Measurements from ENCODE around the gene RPL9. TPM values are rescaled to one million over a fixed set of nuclear protein-coding genes. Genes with fewer than 3 reads are reported as not detected.
"Not testable (repeated sequence)": the region's sequence is repeated elsewhere in the genome, so short reads cannot be mapped to it uniquely, and the experiment has no call there.

RPL9 gene
- 1,479 TPM for polyA plus RNA-seq (2013, experiment 1 of 4)
- polyA plus RNA-seq (2013, experiment 2 of 4), result 1,417 TPM
- polyA plus RNA-seq (2013, experiment 3 of 4), result 1,919 TPM
- polyA plus RNA-seq (2013, experiment 4 of 4), result 2,184 TPM

- WGBS, 2 experiments, result 0 to 1% methylated on average over 55 of the region's 55 CpGs
- H3K4me3 ChIP-seq (ENCODE audit: insufficient read depth, low read depth, low read length), result peak within 1 kb of the TSS; percentile 89
- peaks cover 37% of the 10 kb centered on the region for H3K36me3 ChIP-seq (ENCODE audit: control insufficient read depth, insufficient read depth, low read length)
- peaks cover 7% of the 10 kb centered on the region for H3K4me1 ChIP-seq (ENCODE audit: control insufficient read depth, insufficient read depth, low read length)
- H3K27ac ChIP-seq (ENCODE audit: insufficient read depth, low read depth, low read length, poor library complexity, severe bottlenecking), result peak within 1 kb of the TSS; percentile 93
- H3K27me3 ChIP-seq (ENCODE audit: control insufficient read depth, insufficient read depth, low read length, poor library complexity, severe bottlenecking), result no peaks in the 10 kb centered on the region
- no peaks in the 10 kb centered on the region for H3K9me3 ChIP-seq (ENCODE audit: control insufficient read depth, low read length)
Measured at GRCh38 chr4:39458505-39459300, at the start of gene RPL9, which contains the start of gene LIAS. RPL9 (minus strand) TSS chr4:39458922; CDS start chr4:39458439, 483 bp downstream. LIAS (plus strand) TSS chr4:39459056; CDS start chr4:39459118, 62 bp downstream.

GRCh38 chr4:39505581-39505980 lies 46.9 kb upstream of the RPL9 start:
- H3K9me3 ChIP-seq (ENCODE audit: control insufficient read depth, low read length), result no peaks in the 10 kb centered on the region
- no peak overlapping the region for H3K27ac ChIP-seq (ENCODE audit: insufficient read depth, low read depth, low read length, poor library complexity, severe bottlenecking)
- no peak overlapping the region for H3K4me3 ChIP-seq (ENCODE audit: insufficient read depth, low read depth, low read length)
- H3K36me3 ChIP-seq (ENCODE audit: control insufficient read depth, insufficient read depth, low read length), result peaks cover 69% of the 10 kb centered on the region
- no peaks in the 10 kb centered on the region for H3K4me1 ChIP-seq (ENCODE audit: control insufficient read depth, insufficient read depth, low read length)
- 100% methylated on average over 1 of the region's 1 CpG for WGBS, 2 experiments
- no peaks in the 10 kb centered on the region for H3K27me3 ChIP-seq (ENCODE audit: control insufficient read depth, insufficient read depth, low read length, poor library complexity, severe bottlenecking)

- no peaks in the 10 kb centered on the region for H3K9me3 ChIP-seq (ENCODE audit: control insufficient read depth, low read length)
- H3K27ac ChIP-seq (ENCODE audit: insufficient read depth, low read depth, low read length, poor library complexity, severe bottlenecking), result no peak overlapping the region
- H3K4me1 ChIP-seq (ENCODE audit: control insufficient read depth, insufficient read depth, low read length), result no peaks in the 10 kb centered on the region
- no peak overlapping the region for H3K4me3 ChIP-seq (ENCODE audit: insufficient read depth, low read depth, low read length)
- H3K27me3 ChIP-seq (ENCODE audit: control insufficient read depth, insufficient read depth, low read length, poor library complexity, severe bottlenecking), result no peaks in the 10 kb centered on the region
- 93 to 100% methylated on average over 2 of the region's 2 CpGs for WGBS, 2 experiments
- H3K36me3 ChIP-seq (ENCODE audit: control insufficient read depth, insufficient read depth, low read length), result peaks cover 65% of the 10 kb centered on the region
Measured at GRCh38 chr4:39504538-39504937, 45.8 kb upstream of the RPL9 start.

GRCh38 chr4:39502664-39503035 lies 43.9 kb upstream of the RPL9 start:
- not testable (repeated sequence) for H3K4me3 ChIP-seq (ENCODE audit: insufficient read depth, low read depth, low read length); H3K9me3 ChIP-seq (ENCODE audit: control insufficient read depth, low read length); H3K27me3 ChIP-seq (ENCODE audit: control insufficient read depth, insufficient read depth, low read length, poor library complexity, severe bottlenecking); H3K27ac ChIP-seq (ENCODE audit: insufficient read depth, low read depth, low read length, poor library complexity, severe bottlenecking); H3K4me1 ChIP-seq (ENCODE audit: control insufficient read depth, insufficient read depth, low read length)
- peaks cover 56% of the 10 kb centered on the region for H3K36me3 ChIP-seq (ENCODE audit: control insufficient read depth, insufficient read depth, low read length)
- 93 to 96% methylated on average over 4 of the region's 4 CpGs for WGBS, 2 experiments

- H3K4me1 ChIP-seq (ENCODE audit: control insufficient read depth, insufficient read depth, low read length), result no peaks in the 10 kb centered on the region
- H3K9me3 ChIP-seq (ENCODE audit: control insufficient read depth, low read length), result no peaks in the 10 kb centered on the region
- H3K4me3 ChIP-seq (ENCODE audit: insufficient read depth, low read depth, low read length), result no peak overlapping the region
- no peaks in the 10 kb centered on the region for H3K27me3 ChIP-seq (ENCODE audit: control insufficient read depth, insufficient read depth, low read length, poor library complexity, severe bottlenecking)
- H3K27ac ChIP-seq (ENCODE audit: insufficient read depth, low read depth, low read length, poor library complexity, severe bottlenecking), result no peak overlapping the region
- peaks cover 51% of the 10 kb centered on the region for H3K36me3 ChIP-seq (ENCODE audit: control insufficient read depth, insufficient read depth, low read length)
Measured at GRCh38 chr4:39502019-39502663, 43.4 kb upstream of the RPL9 start.

- no peaks in the 10 kb centered on the region for H3K9me3 ChIP-seq (ENCODE audit: control insufficient read depth, low read length)
- H3K4me3 ChIP-seq (ENCODE audit: insufficient read depth, low read depth, low read length), result no peak overlapping the region
- H3K4me1 ChIP-seq (ENCODE audit: control insufficient read depth, insufficient read depth, low read length), result no peaks in the 10 kb centered on the region
- peaks cover 28% of the 10 kb centered on the region for H3K36me3 ChIP-seq (ENCODE audit: control insufficient read depth, insufficient read depth, low read length)
- H3K27me3 ChIP-seq (ENCODE audit: control insufficient read depth, insufficient read depth, low read length, poor library complexity, severe bottlenecking), result no peaks in the 10 kb centered on the region
- H3K27ac ChIP-seq (ENCODE audit: insufficient read depth, low read depth, low read length, poor library complexity, severe bottlenecking), result no peak overlapping the region
Measured at GRCh38 chr4:39498727-39499020, 40.0 kb upstream of the RPL9 start.

GRCh38 chr4:39497909-39498726 lies 39.4 kb upstream of the RPL9 start:
- H3K4me1 ChIP-seq (ENCODE audit: control insufficient read depth, insufficient read depth, low read length), result no peaks in the 10 kb centered on the region
- H3K27ac ChIP-seq (ENCODE audit: insufficient read depth, low read depth, low read length, poor library complexity, severe bottlenecking), result no peak overlapping the region
- no peaks in the 10 kb centered on the region for H3K27me3 ChIP-seq (ENCODE audit: control insufficient read depth, insufficient read depth, low read length, poor library complexity, severe bottlenecking)
- H3K4me3 ChIP-seq (ENCODE audit: insufficient read depth, low read depth, low read length), result no peak overlapping the region
- no peaks in the 10 kb centered on the region for H3K9me3 ChIP-seq (ENCODE audit: control insufficient read depth, low read length)
- peaks cover 22% of the 10 kb centered on the region for H3K36me3 ChIP-seq (ENCODE audit: control insufficient read depth, insufficient read depth, low read length)
- 92 to 100% methylated on average over 1 of the region's 1 CpG for WGBS, 2 experiments

- no peak overlapping the region for H3K4me3 ChIP-seq (ENCODE audit: insufficient read depth, low read depth, low read length)
- no peaks in the 10 kb centered on the region for H3K9me3 ChIP-seq (ENCODE audit: control insufficient read depth, low read length)
- H3K36me3 ChIP-seq (ENCODE audit: control insufficient read depth, insufficient read depth, low read length), result peaks cover 11% of the 10 kb centered on the region
- WGBS, 2 experiments, result 88 to 89% methylated on average over 4 of the region's 4 CpGs
- no peaks in the 10 kb centered on the region for H3K27me3 ChIP-seq (ENCODE audit: control insufficient read depth, insufficient read depth, low read length, poor library complexity, severe bottlenecking)
- no peaks in the 10 kb centered on the region for H3K4me1 ChIP-seq (ENCODE audit: control insufficient read depth, insufficient read depth, low read length)
- no peak overlapping the region for H3K27ac ChIP-seq (ENCODE audit: insufficient read depth, low read depth, low read length, poor library complexity, severe bottlenecking)
Measured at GRCh38 chr4:39495446-39496213, 36.9 kb upstream of the RPL9 start.

GRCh38 chr4:39494354-39494753 lies 35.6 kb upstream of the RPL9 start:
- Histone ChIP-seq H3K27ac (ENCODE audit: insufficient read depth, low read depth, low read length, poor library complexity, severe bottlenecking) (no peak overlapping the region), H3K4me1 (ENCODE audit: control insufficient read depth, insufficient read depth, low read length) (no peaks in the 10 kb centered on the region), H3K27me3 (ENCODE audit: control insufficient read depth, insufficient read depth, low read length, poor library complexity, severe bottlenecking) (no peaks in the 10 kb centered on the region), H3K9me3 (ENCODE audit: control insufficient read depth, low read length) (no peaks in the 10 kb centered on the region), H3K36me3 (ENCODE audit: control insufficient read depth, insufficient read depth, low read length) (peaks cover 6% of the 10 kb centered on the region), H3K4me3 (ENCODE audit: insufficient read depth, low read depth, low read length) (no peak overlapping the region)
- WGBS, 2 experiments, result 93 to 98% methylated on average over 1 of the region's 1 CpG

Measured in ectodermal cell (in vitro differentiated cells).